ENCODE data around the gene DIPK1A.

The DIPK1A gene

GRCh38 chr1:92933459-92933858 lies 27.8 kb downstream of the DIPK1A start:
- H3K9ac ChIP-seq (ENCODE audit: low read length) = no peak overlapping the region
- no peaks in the 10 kb centered on the region for H3K9me2 ChIP-seq (ENCODE audit: low read depth, low read length)
- peaks cover 18% of the 10 kb centered on the region for H3K4me1 ChIP-seq (ENCODE audit: insufficient read depth, low read length, severe bottlenecking)
- no peak overlapping the region for H3K27ac ChIP-seq (ENCODE audit: low read depth, low read length, poor library complexity, severe bottlenecking)
- H2AFZ ChIP-seq (ENCODE audit: low read length) = no peak overlapping the region
- peaks cover 82% of the 10 kb centered on the region for H3K79me2 ChIP-seq (ENCODE audit: insufficient read depth, low read length)
- H3K9me3 ChIP-seq (ENCODE audit: low read length) = no peaks in the 10 kb centered on the region
- no peak overlapping the region for H3K4me2 ChIP-seq (ENCODE audit: low read length)
- TF ChIP-seq CTCF (IDR thresholded peaks at IDR 0.05; ENCODE audit: low read length) = no peak
- TF ChIP-seq EZH2 (IDR thresholded peaks at IDR 0.05; ENCODE audit: borderline replicate concordance, low read length) = no peak
- H4K20me1 ChIP-seq (ENCODE audit: insufficient read depth, low read length) = no peaks in the 10 kb centered on the region
- H3K4me3 ChIP-seq (ENCODE audit: low read depth, low read length, poor library complexity, severe bottlenecking) = no peak overlapping the region
- no peaks in the 10 kb centered on the region for H3K27me3 ChIP-seq (ENCODE audit: insufficient read depth, low read length)
- no peaks in the 10 kb centered on the region for H3F3A ChIP-seq (ENCODE audit: insufficient read depth, low read length)
- peaks cover 20% of the 10 kb centered on the region for H3K36me3 ChIP-seq (ENCODE audit: insufficient read depth, low read length)

- H3K9ac ChIP-seq (ENCODE audit: low read length) = no peak overlapping the region
- no peaks in the 10 kb centered on the region for H3F3A ChIP-seq (ENCODE audit: insufficient read depth, low read length)
- H3K36me3 ChIP-seq (ENCODE audit: insufficient read depth, low read length) = peaks cover 28% of the 10 kb centered on the region
- no peak for TF ChIP-seq EZH2 (IDR thresholded peaks at IDR 0.05; ENCODE audit: borderline replicate concordance, low read length)
- TF ChIP-seq CTCF (IDR thresholded peaks at IDR 0.05; ENCODE audit: low read length) = no peak
- no peak overlapping the region for H3K4me3 ChIP-seq (ENCODE audit: low read depth, low read length, poor library complexity, severe bottlenecking)
- no peaks in the 10 kb centered on the region for H4K20me1 ChIP-seq (ENCODE audit: insufficient read depth, low read length)
- H3K27me3 ChIP-seq (ENCODE audit: insufficient read depth, low read length) = no peaks in the 10 kb centered on the region
- H3K79me2 ChIP-seq (ENCODE audit: insufficient read depth, low read length) = peaks cover 83% of the 10 kb centered on the region
- no peak overlapping the region for H3K4me2 ChIP-seq (ENCODE audit: low read length)
- H2AFZ ChIP-seq (ENCODE audit: low read length) = no peak overlapping the region
- 0 out of 2 replicates have a peak, but pooled peaks cover 1% of the 10 kb centered on the region for H3K9me3 ChIP-seq (ENCODE audit: low read length)
- H3K27ac ChIP-seq (ENCODE audit: low read depth, low read length, poor library complexity, severe bottlenecking) = no peak overlapping the region
- peaks cover 18% of the 10 kb centered on the region for H3K4me1 ChIP-seq (ENCODE audit: insufficient read depth, low read length, severe bottlenecking)
- H3K9me2 ChIP-seq (ENCODE audit: low read depth, low read length) = no peaks in the 10 kb centered on the region
These were observed 29.6 kb downstream of the DIPK1A start for GRCh38 chr1:92931691-92932090.

- no peak overlapping the region for H3K4me3 ChIP-seq (ENCODE audit: low read depth, low read length, poor library complexity, severe bottlenecking)
- H3K27me3 ChIP-seq (ENCODE audit: insufficient read depth, low read length) = no peaks in the 10 kb centered on the region
- no peak overlapping the region for H2AFZ ChIP-seq (ENCODE audit: low read length)
- H3K9ac ChIP-seq (ENCODE audit: low read length) = no peak overlapping the region
- 0 out of 2 replicates have a peak, but pooled peaks cover 3% of the 10 kb centered on the region for H3K9me3 ChIP-seq (ENCODE audit: low read length)
- H3K4me2 ChIP-seq (ENCODE audit: low read length) = no peak overlapping the region
- peaks cover 33% of the 10 kb centered on the region for H3K36me3 ChIP-seq (ENCODE audit: insufficient read depth, low read length)
- H3K27ac ChIP-seq (ENCODE audit: low read depth, low read length, poor library complexity, severe bottlenecking) = no peak overlapping the region
- H3K79me2 ChIP-seq (ENCODE audit: insufficient read depth, low read length) = peaks cover 70% of the 10 kb centered on the region
- H3F3A ChIP-seq (ENCODE audit: insufficient read depth, low read length) = no peaks in the 10 kb centered on the region
- no peak for TF ChIP-seq CTCF (IDR thresholded peaks at IDR 0.05; ENCODE audit: low read length)
- no peak for TF ChIP-seq EZH2 (IDR thresholded peaks at IDR 0.05; ENCODE audit: borderline replicate concordance, low read length)
- no peaks in the 10 kb centered on the region for H3K9me2 ChIP-seq (ENCODE audit: low read depth, low read length)
- no peaks in the 10 kb centered on the region for H4K20me1 ChIP-seq (ENCODE audit: insufficient read depth, low read length)
- H3K4me1 ChIP-seq (ENCODE audit: insufficient read depth, low read length, severe bottlenecking) = peaks cover 8% of the 10 kb centered on the region
These were observed 31.8 kb downstream of the DIPK1A start for GRCh38 chr1:92929461-92929860.
